Smooth muscle cell (in vitro differentiated cells): ENCODE results near the gene CD300LG. TPM values are rescaled to one million over a fixed set of nuclear protein-coding genes. Genes with fewer than 3 reads are reported as not detected.

Source experiments
- DNase-seq: peaks from one replicate; lab custom pipeline; 2025; ENCODE audit not compliant: unreplicated experiment; lab: John Stamatoyannopoulos, UW
- H2AFZ ChIP-seq: fragments of 200-600 bp; sonication (generic); 2 replicates; pipeline ENCODE4 v1.6.0; 2016; ENCODE audit warnings: antibody characterized with exemption, low read depth, mild to moderate bottlenecking
- H3F3A ChIP-seq: fragments of 200-600 bp; sonication (generic); 2 replicates; pipeline ENCODE4 v1.6.0; 2017; ENCODE audit warnings: antibody characterized with exemption, low read depth
- H3K27ac ChIP-seq: fragments of 200-600 bp; sonication (generic); 2 replicates; pipeline ENCODE4 v1.5.1; 2016; ENCODE audit warnings: low read depth, mild to moderate bottlenecking
- H3K27me3 ChIP-seq: fragments of 200-600 bp; sonication (generic); 2 replicates; pipeline ENCODE4 v1.6.1; 2016; ENCODE audit warnings: low read depth, mild to moderate bottlenecking
- H3K36me3 ChIP-seq: fragments of 200-600 bp; sonication (generic); 2 replicates; pipeline ENCODE4 v1.5.1; 2016; ENCODE audit warnings: low read depth
- H3K4me1 ChIP-seq: fragments of 200-600 bp; sonication (generic); 2 replicates; pipeline ENCODE4 v1.5.1; 2016; ENCODE audit warnings: low read depth
- H3K4me2 ChIP-seq: fragments of 200-600 bp; sonication (generic); 2 replicates; pipeline ENCODE4 v1.6.0; 2016; ENCODE audit warnings: mild to moderate bottlenecking
- H3K4me3 ChIP-seq: fragments of 200-600 bp; sonication (generic); 2 replicates; pipeline ENCODE4 v1.5.1; 2016; ENCODE audit warnings: mild to moderate bottlenecking
- H3K79me2 ChIP-seq: fragments of 200-600 bp; sonication (generic); 2 replicates; pipeline ENCODE4 v1.6.0; 2016; ENCODE audit warnings: low read depth, mild to moderate bottlenecking
- H3K9ac ChIP-seq: fragments of 200-600 bp; sonication (generic); 2 replicates; pipeline ENCODE4 v1.6.0; 2016; ENCODE audit warnings: low read depth
- H3K9me3 ChIP-seq: fragments of 200-600 bp; sonication (generic); replicated peaks from 2 replicates; pipeline ENCODE4 v1.5.1; 2016; ENCODE audit warnings: low read depth
- H4K20me1 ChIP-seq: fragments of 200-600 bp; sonication (generic); 2 replicates; pipeline ENCODE4 v1.6.0; 2016; ENCODE audit warnings: low read depth
- WGBS: methylation state at CpG from one replicate; pipeline ENCODE4 v1.1.7; 2016; ENCODE audit warnings: low lambda C conversion rate; 5-methylcytosine and 5-hydroxymethylcytosine counted together
- polyA plus RNA-seq: library from polyadenylated mRNA; unstranded; fragments of >200 nt; fragmentation: Nextera tagmentation; extraction: Ambion mirVana; gene quantifications from 2 replicates; pipeline ENCODE4 v1.2.1, GENCODE V29; 2016
- total RNA-seq: library from RNA; depleted of rRNA; stranded (reverse); fragments of >200 nt; gene quantifications from 2 replicates; pipeline ENCODE4 v1.2.3, GENCODE V29; 2014
- TF ChIP-seq, protein P1 (sequence below): fragments of 200-600 bp; sonication (generic); IDR thresholded peaks from 2 replicates; pipeline ENCODE4 v1.5.1; 2017; ENCODE audit warnings: borderline replicate concordance, mild to moderate bottlenecking, antibody characterized with exemption; ENCODE audit not compliant: insufficient read depth, poor library complexity, severe bottlenecking

Gene CD300LG
- total and polyA plus RNA-seq, 2 experiments from 2014 or later = not detected

DNA sequence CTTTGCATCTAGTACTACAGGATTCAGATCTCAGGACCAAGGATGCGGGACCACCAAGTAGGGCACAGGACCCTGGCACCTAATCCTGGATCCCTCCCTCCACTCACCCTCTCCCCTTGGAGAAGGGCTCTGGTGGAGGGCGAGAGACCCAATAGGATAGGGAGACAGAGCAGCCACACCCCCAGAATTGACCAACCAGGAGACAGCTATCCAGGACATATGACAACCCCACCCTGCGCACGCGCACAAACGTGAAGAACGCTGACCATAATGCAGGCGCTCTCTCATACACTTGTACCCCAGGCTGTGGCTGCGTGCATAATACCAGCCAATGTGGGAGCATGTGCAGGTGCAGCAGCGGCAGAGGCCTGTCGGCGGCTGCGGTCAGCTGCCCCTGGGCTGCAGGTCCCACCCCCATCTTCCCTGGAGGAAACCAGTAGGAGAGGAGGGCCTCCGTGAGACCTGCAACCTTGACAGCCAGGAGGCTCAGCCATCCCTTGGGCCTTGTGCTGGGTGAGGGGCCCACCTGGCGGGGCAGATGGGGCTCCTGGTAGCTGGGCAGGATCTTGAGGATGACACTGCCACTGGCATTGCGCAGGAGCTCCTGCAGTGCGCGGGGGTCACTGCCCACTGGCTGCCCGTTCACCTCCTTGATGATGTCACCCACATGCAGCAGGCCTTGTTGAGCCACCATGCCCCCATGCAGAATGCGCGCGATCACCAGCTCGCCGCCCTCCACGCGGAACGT lies 35.0 kb downstream of the CD300LG start:
- Histone ChIP-seq H3K9ac (no peak overlapping the region), H3K36me3 (no peaks in the 10 kb centered on the region), H3K27me3 (no peaks in the 10 kb centered on the region), H3K4me2 (no peak overlapping the region), H3F3A (no peaks in the 10 kb centered on the region), H3K4me1 (no peaks in the 10 kb centered on the region), H2AFZ (no peak overlapping the region), H4K20me1 (peaks cover 12% of the 10 kb centered on the region), H3K27ac (no peak overlapping the region), H3K9me3 (no peaks in the 10 kb centered on the region), H3K79me2 (no peaks in the 10 kb centered on the region), H3K4me3 (no peak overlapping the region)
- no peak for DNase-seq
- TF ChIP-seq, protein P1, sequence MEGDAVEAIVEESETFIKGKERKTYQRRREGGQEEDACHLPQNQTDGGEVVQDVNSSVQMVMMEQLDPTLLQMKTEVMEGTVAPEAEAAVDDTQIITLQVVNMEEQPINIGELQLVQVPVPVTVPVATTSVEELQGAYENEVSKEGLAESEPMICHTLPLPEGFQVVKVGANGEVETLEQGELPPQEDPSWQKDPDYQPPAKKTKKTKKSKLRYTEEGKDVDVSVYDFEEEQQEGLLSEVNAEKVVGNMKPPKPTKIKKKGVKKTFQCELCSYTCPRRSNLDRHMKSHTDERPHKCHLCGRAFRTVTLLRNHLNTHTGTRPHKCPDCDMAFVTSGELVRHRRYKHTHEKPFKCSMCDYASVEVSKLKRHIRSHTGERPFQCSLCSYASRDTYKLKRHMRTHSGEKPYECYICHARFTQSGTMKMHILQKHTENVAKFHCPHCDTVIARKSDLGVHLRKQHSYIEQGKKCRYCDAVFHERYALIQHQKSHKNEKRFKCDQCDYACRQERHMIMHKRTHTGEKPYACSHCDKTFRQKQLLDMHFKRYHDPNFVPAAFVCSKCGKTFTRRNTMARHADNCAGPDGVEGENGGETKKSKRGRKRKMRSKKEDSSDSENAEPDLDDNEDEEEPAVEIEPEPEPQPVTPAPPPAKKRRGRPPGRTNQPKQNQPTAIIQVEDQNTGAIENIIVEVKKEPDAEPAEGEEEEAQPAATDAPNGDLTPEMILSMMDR = no peak
- 92% methylated on average over 27 of the region's 27 CpGs for WGBS

DNA sequence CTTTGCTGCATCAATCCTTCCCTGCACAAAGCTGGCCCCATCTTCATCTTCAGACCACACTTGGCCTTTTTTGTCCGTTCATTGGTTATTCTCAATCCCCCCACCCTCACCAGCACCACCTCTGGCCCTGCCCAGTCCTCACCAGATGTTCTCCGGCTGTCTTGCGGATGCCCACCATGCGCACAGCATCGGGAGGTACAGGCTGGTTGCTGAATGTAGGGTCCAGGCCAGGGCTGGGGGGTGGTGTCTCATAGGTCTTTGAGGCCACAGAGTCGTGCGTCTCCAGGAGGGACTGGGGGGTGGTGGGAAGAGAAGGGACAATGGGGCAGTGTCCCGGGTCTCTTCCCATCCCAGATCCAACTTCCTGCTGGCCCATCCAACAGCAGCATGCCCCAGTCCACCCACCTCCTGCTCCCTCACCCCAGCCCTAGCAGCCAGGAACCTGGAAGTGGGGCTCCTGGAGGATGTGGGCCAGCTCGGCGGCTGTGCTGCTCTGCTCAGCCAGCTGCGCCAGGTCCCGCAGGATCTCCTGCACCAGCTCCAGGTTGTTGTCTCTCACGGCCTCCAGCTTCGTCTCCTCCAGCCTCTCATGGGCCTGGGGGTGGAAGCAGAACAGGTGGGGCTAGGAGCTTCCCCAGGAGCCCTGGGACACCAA lies 35.9 kb downstream of the CD300LG start:
- no peak for DNase-seq
- WGBS = 93% methylated on average over 13 of the region's 14 CpGs

DNA sequence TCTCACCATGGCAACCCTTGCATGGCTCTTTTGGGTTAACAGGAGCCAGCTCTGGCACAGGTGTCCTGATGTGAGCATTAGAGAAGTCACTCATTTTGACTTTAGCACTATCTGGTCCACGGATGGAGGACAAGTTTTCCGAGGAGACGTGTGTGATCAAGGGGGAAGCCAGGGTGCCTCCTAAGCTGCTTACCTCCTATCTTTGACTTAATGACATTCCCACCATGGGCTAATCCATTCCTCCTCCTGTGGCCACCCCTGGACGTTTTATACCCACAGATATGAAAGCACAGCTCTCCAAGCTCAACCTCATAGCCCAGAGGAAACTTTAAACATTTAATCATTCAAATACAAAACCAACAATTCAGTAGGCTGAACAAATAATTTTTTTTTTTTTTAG lies 41.6 kb downstream of the CD300LG start:
- DNase-seq = no peak
- TF ChIP-seq, protein P1 = no peak
- H3K27ac ChIP-seq = no peak overlapping the region
- no peaks in the 10 kb centered on the region for H3K4me1 ChIP-seq
- H3K27me3 ChIP-seq = no peaks in the 10 kb centered on the region
- no peaks in the 10 kb centered on the region for H3K79me2 ChIP-seq
- no peak overlapping the region for H3K9ac ChIP-seq
- WGBS = 86% methylated on average over 4 of the region's 4 CpGs
- H3K4me2 ChIP-seq = no peak overlapping the region
- no peaks in the 10 kb centered on the region for H3K9me3 ChIP-seq
- peaks cover 35% of the 10 kb centered on the region for H4K20me1 ChIP-seq
- H3K36me3 ChIP-seq = no peaks in the 10 kb centered on the region
- no peaks in the 10 kb centered on the region for H3F3A ChIP-seq
- H2AFZ ChIP-seq = no peak overlapping the region
- no peak overlapping the region for H3K4me3 ChIP-seq

More for the DNA sequence above, 35.9 kb downstream of the CD300LG start:
- H3K9ac ChIP-seq = no peak overlapping the region
- TF ChIP-seq, protein P1 = no peak
- no peak overlapping the region for H3K27ac ChIP-seq
- H3K4me3 ChIP-seq = no peak overlapping the region
- no peak overlapping the region for H3K4me2 ChIP-seq
- H2AFZ ChIP-seq = no peak overlapping the region
- no peaks in the 10 kb centered on the region for H3F3A ChIP-seq
- H3K27me3 ChIP-seq = no peaks in the 10 kb centered on the region
- H3K4me1 ChIP-seq = no peaks in the 10 kb centered on the region
- no peaks in the 10 kb centered on the region for H3K9me3 ChIP-seq
- peaks cover 17% of the 10 kb centered on the region for H4K20me1 ChIP-seq
- H3K36me3 ChIP-seq = no peaks in the 10 kb centered on the region
- no peaks in the 10 kb centered on the region for H3K79me2 ChIP-seq

DNA sequence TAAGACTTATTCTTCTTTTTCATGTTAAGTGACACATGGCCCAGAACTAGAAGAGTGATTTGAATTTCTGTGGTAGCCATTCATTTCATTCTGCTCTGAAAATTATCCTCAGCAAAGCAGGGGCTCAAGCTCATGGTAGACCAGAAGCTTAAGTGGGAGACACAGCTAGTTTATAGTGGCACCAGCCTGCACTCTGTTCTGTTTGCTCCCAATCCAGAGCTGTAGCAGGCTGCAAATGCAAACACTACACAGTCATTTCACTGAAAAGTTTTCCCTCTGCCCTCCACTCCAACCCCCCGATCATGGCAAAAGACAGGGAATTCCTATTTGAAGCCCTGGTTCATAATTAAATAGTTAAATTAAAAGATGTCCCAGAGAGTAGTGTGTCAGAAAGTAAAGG lies 43.3 kb downstream of the CD300LG start:
- Histone ChIP-seq H3K4me1 (no peaks in the 10 kb centered on the region), H3K9ac (no peak overlapping the region), H3K27ac (no peak overlapping the region), H3K9me3 (no peaks in the 10 kb centered on the region), H2AFZ (no peak overlapping the region), H3F3A (no peaks in the 10 kb centered on the region), H4K20me1 (peaks cover 47% of the 10 kb centered on the region), H3K79me2 (no peaks in the 10 kb centered on the region), H3K36me3 (no peaks in the 10 kb centered on the region), H3K4me3 (no peak overlapping the region), H3K27me3 (no peaks in the 10 kb centered on the region), H3K4me2 (no peak overlapping the region)
- DNase-seq = no peak
- WGBS = 95% methylated on average over 1 of the region's 1 CpG
- TF ChIP-seq, protein P1 = no peak
